HepG2 (cell line): ENCODE data around the gene PSMD12. TPM values are rescaled to one million over a fixed set of nuclear protein-coding genes. Genes with fewer than 3 reads are reported as not detected.
A peak's percentile ranks its signal among the peaks of the same experiment; 100 is the strongest.

Experiments
- FOXA1 ChIP-seq, 2 experiments: fragments of 450-650 bp in 1 of 2; sonication (generic) in 1 of 2; formaldehyde crosslinking in 1 of 2; IDR thresholded peaks; 2 replicates each; pipeline versions ENCODE4 v1.4.0 to v1.6.1; 2016 to 2020; ENCODE audit warnings: missing genetic modification reagents in 1 of 2
- HES4 ChIP-seq: sonication (generic); formaldehyde crosslinking; IDR thresholded peaks from 2 replicates; pipeline ENCODE4 v1.9.0; 2021; ENCODE audit warnings: mild to moderate bottlenecking, missing genetic modification reagents, borderline replicate concordance
- KLF13 ChIP-seq: sonication (generic); formaldehyde crosslinking; IDR thresholded peaks from 2 replicates; pipeline ENCODE4 v1.4.0; 2020; ENCODE audit warnings: mild to moderate bottlenecking, missing genetic modification reagents
- MEIS1 ChIP-seq: sonication (generic); formaldehyde crosslinking; IDR thresholded peaks from 2 replicates; pipeline ENCODE4 v1.9.0; 2021; ENCODE audit warnings: mild to moderate bottlenecking, missing genetic modification reagents, moderate library complexity, borderline replicate concordance
- PAF1 ChIP-seq: IDR thresholded peaks from 2 replicates; pipeline ENCODE4 v1.6.1; 2016; ENCODE audit warnings: missing genetic modification reagents, missing compliant biosample characterization
- PAWR ChIP-seq: sonication (generic); formaldehyde crosslinking; IDR thresholded peaks from 2 replicates; pipeline ENCODE4 v1.4.0; 2020; ENCODE audit warnings: missing genetic modification reagents, mild to moderate bottlenecking, borderline replicate concordance
- REL ChIP-seq: sonication (generic); formaldehyde crosslinking; conservative IDR thresholded peaks from 2 replicates; pipeline ENCODE4 v1.8.0; 2022; ENCODE audit warnings: mild to moderate bottlenecking, missing genetic modification reagents, moderate library complexity
- SNAPC2 ChIP-seq: sonication (generic); formaldehyde crosslinking; IDR thresholded peaks from 2 replicates; pipeline ENCODE4 v1.8.1; 2022; ENCODE audit warnings: mild to moderate bottlenecking, missing genetic modification reagents
- WIZ ChIP-seq: sonication (generic); formaldehyde crosslinking; IDR thresholded peaks from 2 replicates; pipeline ENCODE4 v1.5.1; 2020; ENCODE audit warnings: mild to moderate bottlenecking, missing genetic modification reagents
- ZNF121 ChIP-seq: sonication (generic); formaldehyde crosslinking; IDR thresholded peaks from 2 replicates; pipeline ENCODE4 v1.5.0; 2020; ENCODE audit warnings: mild to moderate bottlenecking, missing genetic modification reagents
- ZNF335 ChIP-seq: sonication (generic); formaldehyde crosslinking; IDR thresholded peaks from 2 replicates; pipeline ENCODE4 v1.4.0; 2020; ENCODE audit warnings: missing genetic modification reagents
- ZNF530 ChIP-seq: sonication (generic); formaldehyde crosslinking; IDR thresholded peaks from 2 replicates; pipeline ENCODE4 v1.5.0; 2020; ENCODE audit warnings: low read depth, mild to moderate bottlenecking, missing genetic modification reagents
- ZNF547 ChIP-seq: sonication (generic); formaldehyde crosslinking; IDR thresholded peaks from 2 replicates; pipeline ENCODE4 v1.5.1; 2020; ENCODE audit warnings: mild to moderate bottlenecking, missing genetic modification reagents
- ZNF557 ChIP-seq: sonication (generic); formaldehyde crosslinking; IDR thresholded peaks from 2 replicates; pipeline ENCODE4 v1.4.0; 2020; ENCODE audit warnings: missing genetic modification reagents
- polyA plus RNA-seq, 8 experiments: library from polyadenylated mRNA; depleted of rRNA in 3 of 8; stranded (reverse) in 7 of 8; unstranded in 1 of 8; fragments of >200 nt; fragmentation: Illumina TruSeq in 4 of 8; extraction: Trizol in 4 of 8; gene quantifications; 2 replicates each; pipeline versions ENCODE4 v1.2.1 to v1.2.3, GENCODE V29; 2011 to 2016; ENCODE audit warnings: low read depth in 4 of 8, missing spikeins in 1 of 8, mixed read lengths in 1 of 8; ENCODE audit not compliant: insufficient read depth in 1 of 8
- total RNA-seq, 5 experiments: library from RNA; depleted of rRNA; stranded (reverse); fragments of >200 nt; fragmentation: Illumina TruSeq; extraction: Trizol; gene quantifications; 2 replicates each; pipeline ENCODE4 v1.2.3, GENCODE V29; 2016; ENCODE audit warnings: low read depth in 1 of 5
- TF ChIP-seq, protein P1 (sequence below): sonication (generic); formaldehyde crosslinking; IDR thresholded peaks from 2 replicates; pipeline ENCODE4 v1.8.1; 2022; ENCODE audit warnings: low read depth, mild to moderate bottlenecking, missing genetic modification reagents
- TF ChIP-seq, protein P2 (sequence below): sonication (generic); formaldehyde crosslinking; IDR thresholded peaks from 2 replicates; pipeline ENCODE4 v1.9.0; 2021; ENCODE audit warnings: missing genetic modification reagents, borderline replicate concordance
- TF ChIP-seq, protein P3 (sequence below): sonication (generic); formaldehyde crosslinking; IDR thresholded peaks from 2 replicates; pipeline ENCODE4 v1.4.0; 2020; ENCODE audit warnings: mild to moderate bottlenecking, missing genetic modification reagents
- TF ChIP-seq, protein P4 (sequence below): sonication (generic); formaldehyde crosslinking; IDR thresholded peaks from 2 replicates; pipeline ENCODE4 v1.4.0; 2020; ENCODE audit warnings: missing genetic modification reagents
- TF ChIP-seq, protein P5 (sequence below): sonication (generic); formaldehyde crosslinking; IDR thresholded peaks from 2 replicates; pipeline ENCODE4 v1.4.0; 2020; ENCODE audit warnings: missing genetic modification reagents
- TF ChIP-seq, protein P6 (sequence below): IDR thresholded peaks from 2 replicates; pipeline ENCODE4 v1.6.1; 2016; ENCODE audit warnings: low read depth

The PSMD12 gene
- total and polyA plus RNA-seq, 2 of the 13 experiments (the other 11 are each of a cell fraction or from before 2014, with no cell fraction given), result 27.4 to 71.7 TPM

GRCh38 chr17:67293251-67294203 is 72.8 kb downstream of the PSMD12 start (continued):
- TF ChIP-seq, protein P1, sequence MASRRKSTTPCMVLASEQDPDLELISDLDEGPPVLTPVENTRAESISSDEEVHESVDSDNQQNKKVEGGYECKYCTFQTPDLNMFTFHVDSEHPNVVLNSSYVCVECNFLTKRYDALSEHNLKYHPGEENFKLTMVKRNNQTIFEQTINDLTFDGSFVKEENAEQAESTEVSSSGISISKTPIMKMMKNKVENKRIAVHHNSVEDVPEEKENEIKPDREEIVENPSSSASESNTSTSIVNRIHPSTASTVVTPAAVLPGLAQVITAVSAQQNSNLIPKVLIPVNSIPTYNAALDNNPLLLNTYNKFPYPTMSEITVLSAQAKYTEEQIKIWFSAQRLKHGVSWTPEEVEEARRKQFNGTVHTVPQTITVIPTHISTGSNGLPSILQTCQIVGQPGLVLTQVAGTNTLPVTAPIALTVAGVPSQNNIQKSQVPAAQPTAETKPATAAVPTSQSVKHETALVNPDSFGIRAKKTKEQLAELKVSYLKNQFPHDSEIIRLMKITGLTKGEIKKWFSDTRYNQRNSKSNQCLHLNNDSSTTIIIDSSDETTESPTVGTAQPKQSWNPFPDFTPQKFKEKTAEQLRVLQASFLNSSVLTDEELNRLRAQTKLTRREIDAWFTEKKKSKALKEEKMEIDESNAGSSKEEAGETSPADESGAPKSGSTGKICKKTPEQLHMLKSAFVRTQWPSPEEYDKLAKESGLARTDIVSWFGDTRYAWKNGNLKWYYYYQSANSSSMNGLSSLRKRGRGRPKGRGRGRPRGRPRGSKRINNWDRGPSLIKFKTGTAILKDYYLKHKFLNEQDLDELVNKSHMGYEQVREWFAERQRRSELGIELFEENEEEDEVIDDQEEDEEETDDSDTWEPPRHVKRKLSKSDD (CRISPR knock-in tag), result no peak
- TF ChIP-seq WIZ (CRISPR knock-in tag), result no peak
- TF ChIP-seq, protein P2, sequence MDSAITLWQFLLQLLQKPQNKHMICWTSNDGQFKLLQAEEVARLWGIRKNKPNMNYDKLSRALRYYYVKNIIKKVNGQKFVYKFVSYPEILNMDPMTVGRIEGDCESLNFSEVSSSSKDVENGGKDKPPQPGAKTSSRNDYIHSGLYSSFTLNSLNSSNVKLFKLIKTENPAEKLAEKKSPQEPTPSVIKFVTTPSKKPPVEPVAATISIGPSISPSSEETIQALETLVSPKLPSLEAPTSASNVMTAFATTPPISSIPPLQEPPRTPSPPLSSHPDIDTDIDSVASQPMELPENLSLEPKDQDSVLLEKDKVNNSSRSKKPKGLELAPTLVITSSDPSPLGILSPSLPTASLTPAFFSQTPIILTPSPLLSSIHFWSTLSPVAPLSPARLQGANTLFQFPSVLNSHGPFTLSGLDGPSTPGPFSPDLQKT (CRISPR knock-in tag), result no peak
- no peak for TF ChIP-seq ZNF547 (CRISPR knock-in tag)
- TF ChIP-seq HES4 (CRISPR knock-in tag), result 0 out of 2 replicates have a peak, but pooled peaks have one; percentile 54
- TF ChIP-seq KLF13 (CRISPR knock-in tag), result no peak
- no peak for TF ChIP-seq ZNF121 (CRISPR knock-in tag)
- TF ChIP-seq SNAPC2, result no peak
- TF ChIP-seq, protein P3, sequence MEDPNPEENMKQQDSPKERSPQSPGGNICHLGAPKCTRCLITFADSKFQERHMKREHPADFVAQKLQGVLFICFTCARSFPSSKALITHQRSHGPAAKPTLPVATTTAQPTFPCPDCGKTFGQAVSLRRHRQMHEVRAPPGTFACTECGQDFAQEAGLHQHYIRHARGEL, result no peak
- no peak for TF ChIP-seq PAF1 (CRISPR knock-in tag)
- no peak for TF ChIP-seq FOXA1 (IDR thresholded peaks at IDR 0.05)
- no peak for TF ChIP-seq FOXA1 (CRISPR knock-in tag; IDR thresholded peaks at IDR 0.05)
- no peak for TF ChIP-seq ZNF557 (CRISPR knock-in tag)
- no peak for TF ChIP-seq REL (CRISPR knock-in tag)
- no peak for TF ChIP-seq ZNF530 (CRISPR knock-in tag)
- TF ChIP-seq ZNF335 (CRISPR knock-in tag), result peak; percentile 71; the same call in 1 of the 2 replicates
- TF ChIP-seq PAWR, result no peak
- TF ChIP-seq, protein P4, sequence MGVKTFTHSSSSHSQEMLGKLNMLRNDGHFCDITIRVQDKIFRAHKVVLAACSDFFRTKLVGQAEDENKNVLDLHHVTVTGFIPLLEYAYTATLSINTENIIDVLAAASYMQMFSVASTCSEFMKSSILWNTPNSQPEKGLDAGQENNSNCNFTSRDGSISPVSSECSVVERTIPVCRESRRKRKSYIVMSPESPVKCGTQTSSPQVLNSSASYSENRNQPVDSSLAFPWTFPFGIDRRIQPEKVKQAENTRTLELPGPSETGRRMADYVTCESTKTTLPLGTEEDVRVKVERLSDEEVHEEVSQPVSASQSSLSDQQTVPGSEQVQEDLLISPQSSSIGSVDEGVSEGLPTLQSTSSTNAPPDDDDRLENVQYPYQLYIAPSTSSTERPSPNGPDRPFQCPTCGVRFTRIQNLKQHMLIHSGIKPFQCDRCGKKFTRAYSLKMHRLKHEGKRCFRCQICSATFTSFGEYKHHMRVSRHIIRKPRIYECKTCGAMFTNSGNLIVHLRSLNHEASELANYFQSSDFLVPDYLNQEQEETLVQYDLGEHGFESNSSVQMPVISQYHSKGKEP (CRISPR knock-in tag), result no peak
- TF ChIP-seq, protein P5, sequence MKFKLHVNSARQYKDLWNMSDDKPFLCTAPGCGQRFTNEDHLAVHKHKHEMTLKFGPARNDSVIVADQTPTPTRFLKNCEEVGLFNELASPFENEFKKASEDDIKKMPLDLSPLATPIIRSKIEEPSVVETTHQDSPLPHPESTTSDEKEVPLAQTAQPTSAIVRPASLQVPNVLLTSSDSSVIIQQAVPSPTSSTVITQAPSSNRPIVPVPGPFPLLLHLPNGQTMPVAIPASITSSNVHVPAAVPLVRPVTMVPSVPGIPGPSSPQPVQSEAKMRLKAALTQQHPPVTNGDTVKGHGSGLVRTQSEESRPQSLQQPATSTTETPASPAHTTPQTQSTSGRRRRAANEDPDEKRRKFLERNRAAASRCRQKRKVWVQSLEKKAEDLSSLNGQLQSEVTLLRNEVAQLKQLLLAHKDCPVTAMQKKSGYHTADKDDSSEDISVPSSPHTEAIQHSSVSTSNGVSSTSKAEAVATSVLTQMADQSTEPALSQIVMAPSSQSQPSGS (CRISPR knock-in tag), result no peak
- no peak for TF ChIP-seq MEIS1 (CRISPR knock-in tag)
- TF ChIP-seq, protein P6, sequence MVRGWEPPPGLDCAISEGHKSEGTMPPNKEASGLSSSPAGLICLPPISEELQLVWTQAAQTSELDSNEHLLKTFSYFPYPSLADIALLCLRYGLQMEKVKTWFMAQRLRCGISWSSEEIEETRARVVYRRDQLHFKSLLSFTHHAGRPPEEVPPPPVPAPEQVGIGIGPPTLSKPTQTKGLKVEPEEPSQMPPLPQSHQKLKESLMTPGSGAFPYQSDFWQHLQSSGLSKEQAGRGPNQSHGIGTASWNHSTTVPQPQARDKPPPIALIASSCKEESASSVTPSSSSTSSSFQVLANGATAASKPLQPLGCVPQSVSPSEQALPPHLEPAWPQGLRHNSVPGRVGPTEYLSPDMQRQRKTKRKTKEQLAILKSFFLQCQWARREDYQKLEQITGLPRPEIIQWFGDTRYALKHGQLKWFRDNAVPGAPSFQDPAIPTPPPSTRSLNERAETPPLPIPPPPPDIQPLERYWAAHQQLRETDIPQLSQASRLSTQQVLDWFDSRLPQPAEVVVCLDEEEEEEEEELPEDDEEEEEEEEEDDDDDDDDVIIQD (CRISPR knock-in tag), result no peak; the same call in 1 of the 2 replicates
